A673 (cell line): Measurements from ENCODE around the gene LYL1. TPM values are rescaled to one million over a fixed set of nuclear protein-coding genes. Genes with fewer than 3 reads are reported as not detected.

ENCODE experiments used
- BruUV-seq: library from RNA; stranded (reverse); fragments of 400-500 nt; replicated peaks from 2 replicates; lab custom pipeline; 2021; lab: Mats Ljungman, UMichigan
- CTCF ChIA-PET: fragments of 300-600 bp; sonication (Branson Sonifier 250); formaldehyde crosslinking; loops from one replicate; lab custom pipeline; 2022; ENCODE audit warnings: antibody characterized with exemption; lab: Charles Lee
- POLR2A ChIA-PET: fragments of 300-600 bp; sonication (Branson Sonifier 250); formaldehyde crosslinking; loops from one replicate; lab custom pipeline; 2022; ENCODE audit warnings: antibody characterized with exemption; ENCODE audit not compliant: low non-redundant PET; lab: Charles Lee
- DNase-seq: peaks from one replicate; pipeline ENCODE4 v3.0.0-alpha.2; 2015; ENCODE audit warnings: low spot score
- H3K27ac ChIP-seq: fragments of 200-600 bp; sonication (generic); 2 replicates; pipeline ENCODE4 v1.5.1; 2016; ENCODE audit warnings: mixed run types, low read depth, mild to moderate bottlenecking, mixed read lengths, antibody characterized with exemption, low read length; ENCODE audit not compliant: poor library complexity, severe bottlenecking
- H3K27me3 ChIP-seq: fragments of 200-600 bp; sonication (generic); replicated peaks from 2 replicates; pipeline ENCODE4 v1.6.1; 2017; ENCODE audit warnings: mixed run types, low read depth, mild to moderate bottlenecking, mixed read lengths, antibody characterized with exemption, low read length; ENCODE audit not compliant: insufficient read depth, poor library complexity
- H3K36me3 ChIP-seq: fragments of 200-600 bp; sonication (generic); 2 replicates; pipeline ENCODE4 v1.6.1; 2016; ENCODE audit warnings: mixed run types, mild to moderate bottlenecking, mixed read lengths, antibody characterized with exemption, low read length; ENCODE audit not compliant: insufficient read depth, poor library complexity, severe bottlenecking
- H3K4me1 ChIP-seq: fragments of 200-600 bp; sonication (generic); 2 replicates; pipeline ENCODE4 v1.6.1; 2017; ENCODE audit warnings: mixed run types, mild to moderate bottlenecking, mixed read lengths, antibody characterized with exemption, low read length; ENCODE audit not compliant: insufficient read depth, poor library complexity, severe bottlenecking
- H3K4me3 ChIP-seq: fragments of 200-600 bp; sonication (generic); 2 replicates; pipeline ENCODE4 v1.5.1; 2016; ENCODE audit warnings: low read depth, mixed run types, mild to moderate bottlenecking, mixed read lengths, low read length; ENCODE audit not compliant: poor library complexity, severe bottlenecking
- H3K9me3 ChIP-seq: fragments of 200-600 bp; sonication (generic); 2 replicates; pipeline ENCODE4 v1.6.1; 2016; ENCODE audit warnings: mixed run types, low read depth, mild to moderate bottlenecking, mixed read lengths, antibody characterized with exemption, low read length; ENCODE audit not compliant: poor library complexity, severe bottlenecking
- CTCF ChIP-seq: fragments of 300-800, 200-600 bp; sonication (generic); conservative IDR thresholded peaks from 2 replicates; pipeline ENCODE4 v1.5.1; 2017; ENCODE audit warnings: low read depth, mild to moderate bottlenecking, antibody characterized with exemption, low read length, moderate library complexity, mixed read lengths
- EZH2 ChIP-seq: fragments of 200-600 bp; sonication (generic); IDR thresholded peaks from 2 replicates; pipeline ENCODE4 v1.6.1; 2017; ENCODE audit warnings: borderline replicate concordance, low read depth, mild to moderate bottlenecking, mixed read lengths, antibody characterized with exemption, low read length; ENCODE audit not compliant: poor library complexity, severe bottlenecking
- intact Hi-C: fragments of 100-400 bp; cut with micrococcal nuclease; formaldehyde crosslinking; loops from one replicate; pipeline ENCODE4 v1.10.0; 2022; ENCODE audit not compliant: unreplicated experiment
- total RNA-seq: library from RNA; stranded (reverse); gene quantifications from 2 replicates; pipeline ENCODE4 v1.2.3, GENCODE V29; 2021

The LYL1 gene
- total RNA-seq, 1 experiment from 2014 or later: not detected

DNA sequence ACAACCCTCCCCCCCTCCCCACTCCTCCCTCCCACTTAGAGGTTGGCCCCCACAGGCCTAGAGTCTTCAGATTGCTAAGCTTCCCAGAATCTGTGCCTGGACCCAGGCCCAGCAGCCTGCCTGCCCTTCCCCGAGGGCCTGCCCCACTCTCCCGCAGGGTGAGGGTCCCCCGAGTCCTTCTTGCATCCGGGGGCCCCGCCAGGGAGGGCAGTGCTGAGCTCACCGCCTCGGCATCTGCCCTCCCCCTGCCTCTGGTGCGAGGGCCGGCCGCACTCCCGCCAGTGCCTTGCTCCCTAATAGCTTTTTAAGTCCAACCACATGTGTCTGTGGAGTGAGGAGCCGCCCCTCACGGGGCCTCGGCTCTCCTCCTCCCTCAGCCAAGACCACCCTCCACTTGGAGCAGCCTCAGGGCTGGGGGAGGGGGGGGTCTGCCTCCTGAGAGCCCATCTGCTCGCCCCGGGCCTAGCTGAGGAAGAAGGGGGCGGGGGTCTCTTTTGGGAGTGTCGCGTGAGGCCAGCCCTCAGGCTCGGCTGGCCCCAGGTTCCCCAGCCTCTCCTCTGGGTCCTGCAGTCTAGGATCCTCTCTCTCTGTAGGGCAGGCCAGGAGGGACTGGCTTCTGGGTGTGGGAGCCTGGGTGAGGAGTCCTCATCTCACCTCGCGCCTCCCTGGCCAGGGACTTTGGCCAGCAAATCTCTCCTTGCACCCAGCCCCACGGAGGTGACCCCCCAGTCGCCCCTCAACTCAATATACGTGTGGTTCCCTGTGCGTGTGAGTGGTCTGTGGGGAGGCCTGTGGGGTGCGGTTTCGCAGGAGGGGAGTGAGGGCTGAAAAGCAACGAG lies 47.2 kb downstream of the LYL1 start:
- intact Hi-C loops: no loop called here
- peaks cover 86% of the 10 kb centered on the region for H3K4me1 ChIP-seq
- H3K36me3 ChIP-seq: no peaks in the 10 kb centered on the region
- no TSS peak for BruUV-seq
- ChIA-PET CTCF (interaction anchor here (1.1 to 1.5 kb wide), 2 partner anchors 21 kb away, joined by 4 to 6 read pairs; no protein-coding TSS in a partner anchor), POLR2A (interaction anchor here (0.6 kb wide), 2 partner anchors 13 to 157 kb away, joined by 3 read pairs; no protein-coding TSS in a partner anchor)
- no peaks in the 10 kb centered on the region for H3K27me3 ChIP-seq
- no peak for TF ChIP-seq CTCF
- no peak for TF ChIP-seq EZH2
- H3K9me3 ChIP-seq: no peaks in the 10 kb centered on the region
- peak overlapping the region; percentile 78 for H3K27ac ChIP-seq
- H3K4me3 ChIP-seq: no peak overlapping the region
- DNase-seq: peak; percentile 29

DNA sequence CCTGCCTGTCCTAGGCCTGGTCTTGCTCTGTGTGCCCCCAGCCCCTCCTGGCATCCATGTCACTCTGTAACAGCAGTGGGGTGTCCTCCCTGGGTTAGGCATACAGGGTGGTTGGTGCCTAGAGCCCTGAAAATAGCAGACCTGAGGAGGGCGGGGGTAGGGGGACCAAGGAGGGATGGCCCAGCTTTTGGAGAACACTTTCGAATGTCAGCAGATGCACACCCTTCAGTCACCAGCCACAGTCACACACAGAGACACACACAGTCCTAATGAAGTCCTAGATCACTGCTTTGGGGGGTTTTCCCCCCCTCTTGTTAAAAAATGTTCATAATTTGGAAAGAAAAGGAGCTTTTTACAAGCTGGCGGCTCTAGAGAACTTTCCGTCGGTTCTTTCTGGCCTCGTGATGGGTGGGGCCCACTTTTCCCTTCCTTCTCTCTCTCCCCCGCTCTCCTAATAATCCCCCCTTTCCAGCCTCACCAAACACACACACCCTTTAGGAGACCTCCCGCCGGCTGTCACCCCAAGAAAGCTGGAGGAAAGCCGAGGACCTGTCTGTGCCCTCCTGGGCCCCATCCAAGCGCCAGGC lies 47.9 kb downstream of the LYL1 start:
- no peaks in the 10 kb centered on the region for H3K9me3 ChIP-seq

More for the DNA sequence above, 47.9 kb downstream of the LYL1 start:
- H3K36me3 ChIP-seq: no peaks in the 10 kb centered on the region
- H3K27me3 ChIP-seq: no peaks in the 10 kb centered on the region
- TF ChIP-seq EZH2 (no peak), CTCF (no peak)
- POLR2A ChIA-PET: no interaction called here
- DNase-seq: no peak
- no TSS peak for BruUV-seq
- intact Hi-C loops: no loop called here
- H3K4me1 ChIP-seq: peaks cover 82% of the 10 kb centered on the region
- CTCF ChIA-PET: interaction anchor here (1.5 kb wide), 1 partner anchor 21 kb away, joined by 6 read pairs; no protein-coding TSS in a partner anchor
- H3K4me3 ChIP-seq: no peak overlapping the region
- peak overlapping the region; percentile 72 for H3K27ac ChIP-seq
